HG03159 (cell line): ENCODE measurements around the gene MEF2A.
A peak's percentile ranks its signal among the peaks of the same experiment; 100 is the strongest.

Experiments
- ATAC-seq: cut with Tn5 transposase; IDR thresholded peaks from one replicate; pipeline ENCODE4 v1.9.1; 2021; ENCODE audit warnings: mild to moderate bottlenecking, moderate library complexity; ENCODE audit not compliant: unreplicated experiment

MEF2A gene

GRCh38 chr15:99562238-99562637 is 3.5 kb upstream of the MEF2A start:
- ATAC-seq: no peak

GRCh38 chr15:99564221-99565048 is 1.3 kb upstream of the MEF2A start:
- peak; percentile 24 for ATAC-seq

GRCh38 chr15:99565049-99565298 is 810 bp upstream of the MEF2A start:
- ATAC-seq: no peak

GRCh38 chr15:99566157-99566897 is 543 bp downstream of the MEF2A start:
- no peak for ATAC-seq

GRCh38 chr15:99568625-99569352 is 3.0 kb downstream of the MEF2A start:
- ATAC-seq: no peak

- ATAC-seq: no peak
These were observed 5.5 kb downstream of the MEF2A start for GRCh38 chr15:99571299-99571698.

GRCh38 chr15:99574048-99574447 is 8.3 kb downstream of the MEF2A start:
- ATAC-seq: no peak

- no peak for ATAC-seq
These were observed 8.7 kb downstream of the MEF2A start for GRCh38 chr15:99574502-99574901.

GRCh38 chr15:99578809-99579208 is 13.0 kb downstream of the MEF2A start:
- no peak for ATAC-seq

- no peak for ATAC-seq
These were observed 14.3 kb downstream of the MEF2A start for GRCh38 chr15:99580076-99580475.

GRCh38 chr15:99582508-99582960 is 16.8 kb downstream of the MEF2A start:
- no peak for ATAC-seq

- no peak for ATAC-seq
These were observed 18.4 kb downstream of the MEF2A start for GRCh38 chr15:99584081-99584600.

- no peak for ATAC-seq
These were observed 20.3 kb downstream of the MEF2A start for GRCh38 chr15:99586121-99586520.

GRCh38 chr15:99589801-99590200 is 24.0 kb downstream of the MEF2A start:
- ATAC-seq: no peak

GRCh38 chr15:99590913-99591646 is 25.3 kb downstream of the MEF2A start:
- no peak for ATAC-seq

GRCh38 chr15:99592145-99592791 is 26.5 kb downstream of the MEF2A start:
- ATAC-seq: no peak

GRCh38 chr15:99593070-99593469 is 27.3 kb downstream of the MEF2A start:
- no peak for ATAC-seq

- no peak for ATAC-seq
These were observed 29.1 kb downstream of the MEF2A start for GRCh38 chr15:99594916-99595315.

- ATAC-seq: no peak
These were observed 32.5 kb downstream of the MEF2A start for GRCh38 chr15:99598296-99598695.

- no peak for ATAC-seq
These were observed 38.0 kb downstream of the MEF2A start for GRCh38 chr15:99603828-99604227.
